MM.1S (cell line): ENCODE data around the gene HSD17B3.

Source experiments
- EZH2 ChIP-seq: fragments of 300-600 bp; sonication (generic); optimal IDR thresholded peaks from 2 replicates; pipeline ENCODE3; 2017; ENCODE audit warnings: low read depth, mild to moderate bottlenecking, antibody characterized with exemption, low read length, mixed read lengths
- EZH2phosphoT487 ChIP-seq: fragments of 300-600 bp; sonication (generic); IDR thresholded peaks from 2 replicates; pipeline ENCODE4 v1.6.1; 2018; ENCODE audit warnings: antibody characterized with exemption, low read length
- TF ChIP-seq, protein P1 (sequence below): fragments of 300-600 bp; sonication (generic); IDR thresholded peaks from 2 replicates; pipeline ENCODE4 v1.5.1; 2016; ENCODE audit warnings: antibody characterized with exemption, low read length, mixed read lengths

DNA sequence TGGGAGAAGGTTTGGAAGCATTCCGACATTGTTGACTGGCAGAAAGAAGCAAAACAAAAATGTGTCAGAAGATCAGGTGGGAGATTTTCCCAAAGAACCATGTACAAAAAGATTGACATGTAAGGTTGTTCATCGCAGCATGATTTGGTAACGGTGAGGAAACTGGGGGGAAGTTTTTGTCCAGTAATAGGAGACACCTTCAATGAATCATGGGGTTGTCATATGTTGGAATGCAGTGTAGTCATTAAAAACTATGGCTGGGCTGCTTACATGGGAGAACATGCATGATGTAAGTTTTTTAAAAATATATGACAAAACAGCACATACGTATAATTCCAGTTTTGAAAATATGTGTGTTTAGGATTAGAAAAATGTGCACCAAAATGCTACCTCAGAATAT is 50.5 kb downstream of the HSD17B3 start:
- TF ChIP-seq, protein P1, sequence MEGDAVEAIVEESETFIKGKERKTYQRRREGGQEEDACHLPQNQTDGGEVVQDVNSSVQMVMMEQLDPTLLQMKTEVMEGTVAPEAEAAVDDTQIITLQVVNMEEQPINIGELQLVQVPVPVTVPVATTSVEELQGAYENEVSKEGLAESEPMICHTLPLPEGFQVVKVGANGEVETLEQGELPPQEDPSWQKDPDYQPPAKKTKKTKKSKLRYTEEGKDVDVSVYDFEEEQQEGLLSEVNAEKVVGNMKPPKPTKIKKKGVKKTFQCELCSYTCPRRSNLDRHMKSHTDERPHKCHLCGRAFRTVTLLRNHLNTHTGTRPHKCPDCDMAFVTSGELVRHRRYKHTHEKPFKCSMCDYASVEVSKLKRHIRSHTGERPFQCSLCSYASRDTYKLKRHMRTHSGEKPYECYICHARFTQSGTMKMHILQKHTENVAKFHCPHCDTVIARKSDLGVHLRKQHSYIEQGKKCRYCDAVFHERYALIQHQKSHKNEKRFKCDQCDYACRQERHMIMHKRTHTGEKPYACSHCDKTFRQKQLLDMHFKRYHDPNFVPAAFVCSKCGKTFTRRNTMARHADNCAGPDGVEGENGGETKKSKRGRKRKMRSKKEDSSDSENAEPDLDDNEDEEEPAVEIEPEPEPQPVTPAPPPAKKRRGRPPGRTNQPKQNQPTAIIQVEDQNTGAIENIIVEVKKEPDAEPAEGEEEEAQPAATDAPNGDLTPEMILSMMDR = no peak
- TF ChIP-seq EZH2phosphoT487 (no peak), EZH2 (no peak)
